Measurements from ENCODE around the gene SLC38A2. TPM values are rescaled to one million over a fixed set of nuclear protein-coding genes. Genes with fewer than 3 reads are reported as not detected.

SLC38A2 gene
- polyA plus RNA-seq, 1 donor from 2014 or later = 143 TPM

- H3F3A ChIP-seq (ENCODE audit: insufficient read depth, low read length, poor library complexity, severe bottlenecking) = peaks cover 4% of the 10 kb centered on the region
- H3K27ac ChIP-seq (ENCODE audit: low read length) = peak overlapping the region; percentile 98
- H4K20me1 ChIP-seq (ENCODE audit: insufficient read depth) = no peaks in the 10 kb centered on the region
- TF ChIP-seq RAD21 (conservative IDR thresholded peaks at IDR 0.05) (peak; percentile 53), EZH2 (IDR thresholded peaks at IDR 0.05; ENCODE audit: borderline replicate concordance, insufficient read depth, low read length, poor library complexity, severe bottlenecking) (no peak), SMC3 (conservative IDR thresholded peaks at IDR 0.05; ENCODE audit: poor library complexity) (peak; percentile 58), MXI1 (conservative IDR thresholded peaks at IDR 0.05; ENCODE audit: poor library complexity, severe bottlenecking) (peak; percentile 53), CTCF (IDR thresholded peaks at IDR 0.05; ENCODE audit: poor library complexity, severe bottlenecking) (peak; percentile 39), REST (IDR thresholded peaks at IDR 0.05; ENCODE audit: borderline replicate concordance) (peak; percentile 74), EP300 (conservative IDR thresholded peaks at IDR 0.05; ENCODE audit: poor library complexity, severe bottlenecking) (peak; percentile 38), POLR2AphosphoS5 (IDR thresholded peaks at IDR 0.05) (peak; percentile 78), TAF1 (IDR thresholded peaks at IDR 0.05; ENCODE audit: low read depth) (peak; percentile 48)
- H3K27me3 ChIP-seq (ENCODE audit: insufficient read depth, low read depth, low read length) = no peaks in the 10 kb centered on the region
- H3K79me2 ChIP-seq (replicated peaks; ENCODE audit: insufficient read depth, low read length) = no peaks in the 10 kb centered on the region
- no peaks in the 10 kb centered on the region for H3K9me2 ChIP-seq (ENCODE audit: insufficient read depth, low read length)
- H3K36me3 ChIP-seq (ENCODE audit: insufficient read depth, low read length) = no peaks in the 10 kb centered on the region
- peak overlapping the region; percentile 97 for H2AFZ ChIP-seq (ENCODE audit: low read depth, low read length)
- peak overlapping the region; percentile 74 for H3K4me2 ChIP-seq (ENCODE audit: low read length)
- no peaks in the 10 kb centered on the region for H3K9me3 ChIP-seq (ENCODE audit: low read length)
- H3K9ac ChIP-seq (ENCODE audit: low read length) = peak overlapping the region; percentile 99
- H3K4me3 ChIP-seq (ENCODE audit: low read length) = peak overlapping the region; percentile 94
Observed at GRCh38 chr12:46383654-46384450, 11.3 kb upstream of the SLC38A2 start.

- H3K4me2 ChIP-seq (ENCODE audit: low read length) = peak overlapping the region; percentile 96
- H3K27me3 ChIP-seq (ENCODE audit: insufficient read depth, low read depth, low read length) = no peaks in the 10 kb centered on the region
- peak overlapping the region; percentile 97 for H2AFZ ChIP-seq (ENCODE audit: low read depth, low read length)
- H3F3A ChIP-seq (ENCODE audit: insufficient read depth, low read length, poor library complexity, severe bottlenecking) = peaks cover 4% of the 10 kb centered on the region
- peak overlapping the region; percentile 94 for H3K4me3 ChIP-seq (ENCODE audit: low read length)
- H3K27ac ChIP-seq (ENCODE audit: low read length) = peak overlapping the region; percentile 98
- no peaks in the 10 kb centered on the region for H3K79me2 ChIP-seq (replicated peaks; ENCODE audit: insufficient read depth, low read length)
- H3K9me3 ChIP-seq (ENCODE audit: low read length) = no peaks in the 10 kb centered on the region
- H3K9me2 ChIP-seq (ENCODE audit: insufficient read depth, low read length) = no peaks in the 10 kb centered on the region
- H3K9ac ChIP-seq (ENCODE audit: low read length) = peak overlapping the region; percentile 99
- TF ChIP-seq REST (IDR thresholded peaks at IDR 0.05; ENCODE audit: borderline replicate concordance) = peak; percentile 74
- peak; percentile 61 for TF ChIP-seq TAF1 (IDR thresholded peaks at IDR 0.05; ENCODE audit: low read depth)
- peak; percentile 60 for TF ChIP-seq CTCF (IDR thresholded peaks at IDR 0.05; ENCODE audit: poor library complexity, severe bottlenecking)
- TF ChIP-seq EZH2 (IDR thresholded peaks at IDR 0.05; ENCODE audit: borderline replicate concordance, insufficient read depth, low read length, poor library complexity, severe bottlenecking) = no peak
- peak; percentile 54 for TF ChIP-seq RAD21 (conservative IDR thresholded peaks at IDR 0.05)
- peak; percentile 54 for TF ChIP-seq EP300 (conservative IDR thresholded peaks at IDR 0.05; ENCODE audit: poor library complexity, severe bottlenecking)
- peak; percentile 74 for TF ChIP-seq POLR2AphosphoS5 (IDR thresholded peaks at IDR 0.05)
- TF ChIP-seq MXI1 (conservative IDR thresholded peaks at IDR 0.05; ENCODE audit: poor library complexity, severe bottlenecking) = peak; percentile 71
- peak; percentile 54 for TF ChIP-seq SMC3 (conservative IDR thresholded peaks at IDR 0.05; ENCODE audit: poor library complexity)
- no peaks in the 10 kb centered on the region for H4K20me1 ChIP-seq (ENCODE audit: insufficient read depth)
- H3K36me3 ChIP-seq (ENCODE audit: insufficient read depth, low read length) = no peaks in the 10 kb centered on the region
Observed at GRCh38 chr12:46382964-46383653, 10.5 kb upstream of the SLC38A2 start.
